Neural crest cell (in vitro differentiated cells): ENCODE results near the gene SDS. TPM values are rescaled to one million over a fixed set of nuclear protein-coding genes. Genes with fewer than 3 reads are reported as not detected.

ENCODE experiments used
- DNase-seq: peaks from one replicate; pipeline ENCODE4 v3.0.0; 2021; ENCODE audit warnings: low read depth, mixed read lengths, low spot score
- H3K27ac Mint-ChIP-seq: one replicate; pipeline ENCODE4 v1.8.0; 2021; ENCODE audit warnings: mild to moderate bottlenecking, mixed read lengths; ENCODE audit not compliant: unreplicated experiment
- H3K27me3 Mint-ChIP-seq: 2 replicates; pipeline ENCODE4 v1.8.0; 2021; ENCODE audit warnings: low read depth, mild to moderate bottlenecking, mixed read lengths
- H3K36me3 Mint-ChIP-seq: 2 replicates; pipeline ENCODE4 v1.8.0; 2021; ENCODE audit warnings: low read depth, mild to moderate bottlenecking, mixed read lengths
- H3K4me1 Mint-ChIP-seq: 2 replicates; pipeline ENCODE4 v1.8.0; 2021; ENCODE audit warnings: mixed read lengths
- H3K4me3 Mint-ChIP-seq: one replicate; pipeline ENCODE4 v1.8.0; 2021; ENCODE audit warnings: mild to moderate bottlenecking, mixed read lengths
- H3K9me3 Mint-ChIP-seq: 2 replicates; pipeline ENCODE4 v1.8.0; 2021; ENCODE audit warnings: mixed read lengths
- total RNA-seq: library from RNA; stranded (reverse); gene quantifications from 2 replicates; pipeline ENCODE4 v1.2.1, GENCODE V29; 2021
- TF ChIP-seq, protein P1 (sequence below): fragments of 200-600 bp; sonication (generic); conservative IDR thresholded peaks from 2 replicates; pipeline ENCODE4 v1.5.0; 2021; ENCODE audit warnings: antibody characterized with exemption, mild to moderate bottlenecking

The SDS gene
- total RNA-seq, 1 donor from 2014 or later, result not detected

DNA sequence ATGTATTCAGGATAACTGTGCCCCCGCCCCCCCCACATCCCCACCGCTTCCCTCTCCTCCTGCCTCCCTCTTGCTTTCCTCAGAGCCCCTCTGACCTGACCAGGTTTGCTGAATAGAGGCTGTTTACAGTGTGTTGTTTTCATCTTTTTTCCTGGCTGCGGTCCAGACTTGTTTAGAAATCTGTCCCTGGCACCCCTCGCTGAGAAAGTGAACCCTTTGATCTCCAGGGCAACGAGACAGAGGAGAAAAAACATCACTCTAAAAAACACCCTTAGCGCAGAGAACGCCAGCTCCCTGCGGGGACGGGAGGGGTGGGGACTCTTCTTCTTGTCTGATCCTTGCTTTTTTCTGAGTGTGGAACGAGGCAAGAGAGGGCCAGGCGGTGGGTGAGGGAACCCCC is 22.5 kb downstream of the SDS start:
- H3K27ac Mint-ChIP-seq, result peak overlapping the region; percentile 78
- no peak overlapping the region for H3K4me3 Mint-ChIP-seq
- no peaks in the 10 kb centered on the region for H3K9me3 Mint-ChIP-seq

DNA sequence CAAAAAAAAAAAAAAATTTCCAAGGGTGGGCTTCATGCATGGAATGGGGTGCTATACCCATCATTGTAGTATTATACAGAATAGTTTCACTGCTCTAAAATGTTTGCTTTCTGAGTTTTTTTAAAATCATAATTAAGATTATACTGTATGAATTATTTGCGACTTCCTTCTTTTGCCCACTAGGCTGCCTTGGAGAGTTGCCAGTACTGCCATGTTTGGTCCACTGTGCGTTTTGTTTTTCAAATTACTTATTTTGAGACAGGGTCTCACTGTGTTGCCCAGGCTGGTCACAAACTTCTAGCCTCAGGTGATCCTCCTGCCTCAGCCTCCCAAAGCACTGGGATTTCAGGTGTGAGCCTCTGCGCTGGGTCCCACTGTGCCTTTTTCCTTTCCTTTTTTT is 25.4 kb downstream of the SDS start:
- Mint-ChIP-seq H3K36me3 (peaks cover 9% of the 10 kb centered on the region), H3K4me1 (peaks cover 9% of the 10 kb centered on the region), H3K27me3 (no peaks in the 10 kb centered on the region), H3K27ac (no peak overlapping the region), H3K4me3 (no peak overlapping the region), H3K9me3 (no peaks in the 10 kb centered on the region)
- no peak for DNase-seq
- TF ChIP-seq, protein P1, sequence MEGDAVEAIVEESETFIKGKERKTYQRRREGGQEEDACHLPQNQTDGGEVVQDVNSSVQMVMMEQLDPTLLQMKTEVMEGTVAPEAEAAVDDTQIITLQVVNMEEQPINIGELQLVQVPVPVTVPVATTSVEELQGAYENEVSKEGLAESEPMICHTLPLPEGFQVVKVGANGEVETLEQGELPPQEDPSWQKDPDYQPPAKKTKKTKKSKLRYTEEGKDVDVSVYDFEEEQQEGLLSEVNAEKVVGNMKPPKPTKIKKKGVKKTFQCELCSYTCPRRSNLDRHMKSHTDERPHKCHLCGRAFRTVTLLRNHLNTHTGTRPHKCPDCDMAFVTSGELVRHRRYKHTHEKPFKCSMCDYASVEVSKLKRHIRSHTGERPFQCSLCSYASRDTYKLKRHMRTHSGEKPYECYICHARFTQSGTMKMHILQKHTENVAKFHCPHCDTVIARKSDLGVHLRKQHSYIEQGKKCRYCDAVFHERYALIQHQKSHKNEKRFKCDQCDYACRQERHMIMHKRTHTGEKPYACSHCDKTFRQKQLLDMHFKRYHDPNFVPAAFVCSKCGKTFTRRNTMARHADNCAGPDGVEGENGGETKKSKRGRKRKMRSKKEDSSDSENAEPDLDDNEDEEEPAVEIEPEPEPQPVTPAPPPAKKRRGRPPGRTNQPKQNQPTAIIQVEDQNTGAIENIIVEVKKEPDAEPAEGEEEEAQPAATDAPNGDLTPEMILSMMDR, result no peak

More for the DNA sequence above, 22.5 kb downstream of the SDS start:
- H3K36me3 Mint-ChIP-seq, result peaks cover 10% of the 10 kb centered on the region
- no peaks in the 10 kb centered on the region for H3K27me3 Mint-ChIP-seq
- TF ChIP-seq, protein P1, result no peak
- DNase-seq, result no peak
- peaks cover 9% of the 10 kb centered on the region for H3K4me1 Mint-ChIP-seq

DNA sequence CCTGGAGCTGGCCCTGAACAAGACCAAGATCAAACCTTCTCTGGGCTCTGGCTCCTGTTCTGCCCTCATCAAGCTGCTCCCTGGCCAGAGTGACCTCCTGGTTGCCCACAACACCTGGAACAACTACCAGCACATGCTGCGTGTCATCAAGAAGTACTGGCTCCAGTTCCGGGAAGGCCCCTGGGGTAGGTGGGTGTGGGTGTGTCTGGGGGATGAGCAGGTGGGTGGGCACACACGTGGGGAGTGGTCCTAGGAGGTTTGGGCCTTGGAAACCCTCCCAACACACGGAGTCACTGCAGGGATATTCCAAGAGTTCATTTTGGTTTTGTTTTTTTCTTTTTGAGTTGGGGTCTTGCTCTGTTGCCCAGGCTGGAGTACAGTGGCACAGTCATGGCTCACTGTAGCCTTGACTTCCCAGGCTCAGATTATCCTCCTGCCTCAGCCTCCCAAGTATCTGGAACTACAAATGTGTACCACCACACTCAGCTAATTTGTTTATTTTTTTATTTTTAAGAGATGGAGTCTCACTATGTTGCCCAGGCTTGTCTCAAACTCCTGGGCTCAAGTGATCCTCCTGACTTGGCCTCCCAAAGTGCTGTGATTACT is 28.8 kb downstream of the SDS start:
- TF ChIP-seq, protein P1, result no peak
- H3K27me3 Mint-ChIP-seq, result no peaks in the 10 kb centered on the region
- H3K9me3 Mint-ChIP-seq, result no peaks in the 10 kb centered on the region
- peaks cover 11% of the 10 kb centered on the region for H3K36me3 Mint-ChIP-seq
- DNase-seq, result no peak
- H3K4me1 Mint-ChIP-seq, result no peaks in the 10 kb centered on the region
- no peak overlapping the region for H3K27ac Mint-ChIP-seq
- H3K4me3 Mint-ChIP-seq, result no peak overlapping the region

GRCh38 chr12:113373969-113374368 is 29.7 kb downstream of the SDS start:
- H3K36me3 Mint-ChIP-seq, result peaks cover 11% of the 10 kb centered on the region
- no peaks in the 10 kb centered on the region for H3K27me3 Mint-ChIP-seq
- no peak overlapping the region for H3K4me3 Mint-ChIP-seq
- no peak for DNase-seq
- no peaks in the 10 kb centered on the region for H3K9me3 Mint-ChIP-seq
- no peaks in the 10 kb centered on the region for H3K4me1 Mint-ChIP-seq
- no peak overlapping the region for H3K27ac Mint-ChIP-seq
- TF ChIP-seq, protein P1, result no peak

DNA sequence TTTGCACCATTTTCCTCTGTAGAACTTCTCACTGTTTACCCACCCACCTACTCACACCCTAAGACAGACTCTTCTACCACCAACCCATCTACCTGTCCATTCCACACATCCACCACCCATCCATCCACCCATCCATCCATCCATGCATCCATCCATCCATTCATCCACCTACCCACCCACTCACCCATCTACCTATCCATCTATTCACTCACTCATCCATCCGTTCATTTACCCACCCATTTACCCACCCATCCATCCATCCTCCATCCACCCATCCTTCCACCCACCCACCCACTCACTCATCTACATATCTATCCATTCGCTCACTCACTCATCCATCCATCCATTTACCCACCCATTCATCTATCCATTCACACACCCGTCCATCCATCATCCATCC is 30.2 kb downstream of the SDS start:
- no peaks in the 10 kb centered on the region for H3K4me1 Mint-ChIP-seq
- TF ChIP-seq, protein P1, result no peak

More for the DNA sequence above, 30.2 kb downstream of the SDS start:
- Mint-ChIP-seq H3K27ac (no peak overlapping the region), H3K36me3 (peaks cover 11% of the 10 kb centered on the region), H3K4me3 (no peak overlapping the region), H3K9me3 (no peaks in the 10 kb centered on the region), H3K27me3 (no peaks in the 10 kb centered on the region)
- no peak for DNase-seq
